ENCODE measurements around the gene P3H4.
"Not testable (repeated sequence)": the region's sequence is repeated elsewhere in the genome, so short reads cannot be mapped to it uniquely, and the experiment has no call there.

Gene P3H4

DNA sequence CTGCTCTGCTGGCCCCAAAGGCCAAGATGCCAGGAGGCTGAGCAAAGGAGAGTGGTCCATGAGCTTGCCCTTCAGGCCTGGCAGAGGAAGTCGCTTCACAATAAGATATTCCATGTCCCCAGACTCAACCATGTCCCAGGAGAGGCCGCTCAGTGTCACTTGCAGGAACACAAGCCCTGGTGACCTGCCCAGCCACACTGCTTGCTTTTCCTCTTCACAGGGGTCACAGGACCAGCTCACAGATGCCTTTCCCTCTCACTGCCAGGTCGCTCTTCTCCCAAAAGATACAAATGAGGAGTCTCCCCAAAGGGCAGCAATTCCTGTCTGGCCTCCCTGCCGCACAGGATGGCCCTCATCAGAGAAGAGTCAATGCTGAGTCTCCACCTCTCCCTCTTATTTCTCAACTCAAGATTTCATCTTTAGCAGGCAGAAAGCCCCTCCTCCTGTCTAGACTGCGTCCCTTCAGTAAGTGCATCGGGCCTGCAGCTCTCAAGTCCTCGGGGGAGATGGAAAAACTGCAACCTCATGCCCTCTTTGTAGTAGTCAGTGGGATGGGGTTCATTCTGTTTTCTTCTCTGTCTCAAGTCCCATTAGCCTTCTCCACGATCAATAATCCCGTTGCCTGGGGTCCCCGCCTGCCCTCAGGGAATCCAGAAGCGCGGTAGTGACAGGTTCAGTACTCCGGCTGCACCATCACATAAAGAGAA, 30.2 kb downstream of the P3H4 start:
- no peaks in the 10 kb centered on the region for H3K79me2 ChIP-seq (ENCODE audit: low read length)
- no peak overlapping the region for H3K9ac ChIP-seq (ENCODE audit: low read length)
- no peak overlapping the region for H3K27ac ChIP-seq (ENCODE audit: low read length)

GRCh38 chr17:41779954-41780353, 31.8 kb downstream of the P3H4 start:
- Histone ChIP-seq H3K9me3 (ENCODE audit: insufficient read depth, low read length) (no peaks in the 10 kb centered on the region), H3K4me1 (ENCODE audit: low read length) (peaks cover 12% of the 10 kb centered on the region), H3K4me3 (ENCODE audit: low read length) (no peak overlapping the region), H3K36me3 (replicated peaks; ENCODE audit: low read depth, low read length) (no peaks in the 10 kb centered on the region), H3K27ac (ENCODE audit: low read length) (no peak overlapping the region), H3K79me2 (ENCODE audit: low read length) (no peaks in the 10 kb centered on the region), H4K20me1 (ENCODE audit: insufficient read depth, low read length) (no peaks in the 10 kb centered on the region), H3K27me3 (ENCODE audit: low read depth, low read length) (peaks cover 6% of the 10 kb centered on the region; the same call in 1 of the 2 replicates), H2AFZ (ENCODE audit: low read depth, low read length) (no peak overlapping the region), H3K4me2 (ENCODE audit: low read length) (no peak overlapping the region), H3K9ac (ENCODE audit: low read length) (no peak overlapping the region)
- no peak for TF ChIP-seq CTCF (IDR thresholded peaks at IDR 0.05; ENCODE audit: low read depth, low read length)
- no peak for TF ChIP-seq EZH2phosphoT487 (IDR thresholded peaks at IDR 0.05; ENCODE audit: low read depth)

More for the DNA sequence above, 30.2 kb downstream of the P3H4 start:
- no peaks in the 10 kb centered on the region for H3K36me3 ChIP-seq (replicated peaks; ENCODE audit: low read depth, low read length)
- no peaks in the 10 kb centered on the region for H3K9me3 ChIP-seq (ENCODE audit: insufficient read depth, low read length)
- no peak for TF ChIP-seq CTCF (IDR thresholded peaks at IDR 0.05; ENCODE audit: low read depth, low read length)
- no peak for TF ChIP-seq EZH2phosphoT487 (IDR thresholded peaks at IDR 0.05; ENCODE audit: low read depth)
- H3K4me1 ChIP-seq (ENCODE audit: low read length), result peaks cover 22% of the 10 kb centered on the region
- no peak overlapping the region for H3K4me2 ChIP-seq (ENCODE audit: low read length)
- H2AFZ ChIP-seq (ENCODE audit: low read depth, low read length), result no peak overlapping the region
- H3K27me3 ChIP-seq (ENCODE audit: low read depth, low read length), result no peaks in the 10 kb centered on the region
- H3K4me3 ChIP-seq (ENCODE audit: low read length), result no peak overlapping the region
- no peaks in the 10 kb centered on the region for H4K20me1 ChIP-seq (ENCODE audit: insufficient read depth, low read length)

DNA sequence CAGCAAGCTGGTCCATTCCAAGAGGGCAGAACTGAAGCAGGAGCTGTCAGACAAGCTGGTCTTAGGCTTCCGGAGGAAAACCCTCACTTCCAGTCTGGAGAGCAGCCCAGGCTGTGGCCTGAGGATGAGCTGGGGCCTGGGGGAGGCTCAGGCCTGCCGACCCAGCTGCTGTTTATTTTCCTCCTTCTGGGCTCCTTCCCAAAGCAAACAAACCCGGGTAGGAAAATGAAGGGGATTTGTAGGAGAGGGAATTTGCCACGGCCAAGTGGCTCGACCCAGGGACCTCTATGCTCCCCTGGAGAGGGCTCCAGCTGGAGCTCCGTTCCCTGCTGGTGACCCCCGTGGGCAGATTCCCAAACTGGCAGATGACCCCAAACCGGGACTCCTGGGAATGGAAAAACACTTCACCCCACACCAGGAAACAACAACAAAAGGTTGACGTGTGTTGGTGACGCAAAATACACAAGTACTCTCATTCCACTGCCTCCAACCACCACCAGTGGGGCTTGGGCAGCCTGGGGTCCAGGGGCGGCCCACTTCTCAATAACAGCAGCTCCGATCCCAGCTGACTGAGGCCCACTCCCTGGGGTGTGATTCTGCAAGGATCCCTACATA, 34.1 kb downstream of the P3H4 start:
- Histone ChIP-seq H3K79me2 (ENCODE audit: low read length) (no peaks in the 10 kb centered on the region), H3K9me3 (ENCODE audit: insufficient read depth, low read length) (no peaks in the 10 kb centered on the region), H3K4me3 (ENCODE audit: low read length) (no peak overlapping the region), H3K27ac (ENCODE audit: low read length) (no peak overlapping the region), H3K27me3 (ENCODE audit: low read depth, low read length) (peaks cover 6% of the 10 kb centered on the region; the same call in 1 of the 2 replicates), H3K4me1 (ENCODE audit: low read length) (no peaks in the 10 kb centered on the region), H3K9ac (ENCODE audit: low read length) (no peak overlapping the region), H4K20me1 (ENCODE audit: insufficient read depth, low read length) (no peaks in the 10 kb centered on the region), H3K36me3 (replicated peaks; ENCODE audit: low read depth, low read length) (no peaks in the 10 kb centered on the region), H2AFZ (ENCODE audit: low read depth, low read length) (no peak overlapping the region), H3K4me2 (ENCODE audit: low read length) (no peak overlapping the region)
- TF ChIP-seq CTCF (IDR thresholded peaks at IDR 0.05; ENCODE audit: low read depth, low read length) (no peak), EZH2phosphoT487 (IDR thresholded peaks at IDR 0.05; ENCODE audit: low read depth) (no peak)

- peaks cover 6% of the 10 kb centered on the region; the same call in 1 of the 2 replicates for H3K27me3 ChIP-seq (ENCODE audit: low read depth, low read length)
- no peaks in the 10 kb centered on the region for H4K20me1 ChIP-seq (ENCODE audit: insufficient read depth, low read length)
- no peaks in the 10 kb centered on the region for H3K4me1 ChIP-seq (ENCODE audit: low read length)
- no peak overlapping the region for H2AFZ ChIP-seq (ENCODE audit: low read depth, low read length)
- no peak for TF ChIP-seq CTCF (IDR thresholded peaks at IDR 0.05; ENCODE audit: low read depth, low read length)
- TF ChIP-seq EZH2phosphoT487 (IDR thresholded peaks at IDR 0.05; ENCODE audit: low read depth), result no peak
- no peaks in the 10 kb centered on the region for H3K36me3 ChIP-seq (replicated peaks; ENCODE audit: low read depth, low read length)
- no peak overlapping the region for H3K4me2 ChIP-seq (ENCODE audit: low read length)
- H3K27ac ChIP-seq (ENCODE audit: low read length), result no peak overlapping the region
- H3K9me3 ChIP-seq (ENCODE audit: insufficient read depth, low read length), result no peaks in the 10 kb centered on the region
- H3K9ac ChIP-seq (ENCODE audit: low read length), result no peak overlapping the region
- H3K4me3 ChIP-seq (ENCODE audit: low read length), result no peak overlapping the region
- H3K79me2 ChIP-seq (ENCODE audit: low read length), result no peaks in the 10 kb centered on the region
Observed at GRCh38 chr17:41777157-41777573, 34.6 kb downstream of the P3H4 start.

DNA sequence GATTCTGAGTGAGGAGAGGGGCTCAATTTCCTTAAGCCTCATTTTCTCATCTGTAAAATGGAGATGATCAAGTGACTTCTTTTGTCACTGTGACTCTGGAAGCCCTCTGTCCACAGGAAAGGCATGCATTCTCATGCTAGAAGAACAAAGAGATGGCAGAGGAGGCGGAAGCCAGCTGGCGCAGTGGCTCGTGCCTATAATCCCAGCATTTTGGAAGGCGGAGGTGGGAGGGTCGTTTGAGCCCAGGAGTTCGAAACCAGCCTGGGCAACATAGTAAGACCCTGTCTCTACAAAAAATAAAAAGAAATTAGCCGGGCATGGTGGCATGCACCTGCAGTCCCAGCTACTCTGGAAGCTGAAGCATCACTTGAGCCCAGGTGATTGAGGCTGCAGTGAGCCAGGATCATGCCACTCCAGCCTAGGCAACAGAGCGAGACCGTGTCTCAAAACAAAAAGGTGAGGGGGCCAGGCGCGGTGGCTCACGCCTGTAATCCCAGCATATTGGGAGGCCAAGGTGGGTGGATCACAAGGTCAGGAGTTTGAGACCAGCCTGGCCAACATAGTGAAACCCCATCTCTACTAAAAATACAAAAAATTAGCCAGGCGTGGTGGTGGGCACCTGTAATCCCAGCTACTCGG, 35.4 kb downstream of the P3H4 start:
- H4K20me1 ChIP-seq (ENCODE audit: insufficient read depth, low read length); H3K9me3 ChIP-seq (ENCODE audit: insufficient read depth, low read length); H3K27ac ChIP-seq (ENCODE audit: low read length); H2AFZ ChIP-seq (ENCODE audit: low read depth, low read length); H3K27me3 ChIP-seq (ENCODE audit: low read depth, low read length); H3K4me2 ChIP-seq (ENCODE audit: low read length); H3K9ac ChIP-seq (ENCODE audit: low read length); H3K4me3 ChIP-seq (ENCODE audit: low read length); H3K79me2 ChIP-seq (ENCODE audit: low read length); H3K36me3 ChIP-seq (replicated peaks; ENCODE audit: low read depth, low read length); H3K4me1 ChIP-seq (ENCODE audit: low read length): not testable (repeated sequence)

All from OCI-LY3 (cell line).